HG02610 (cell line): ENCODE data around the gene TMEM39A.

Experiments
- ATAC-seq: cut with Tn5 transposase; IDR thresholded peaks from one replicate; pipeline ENCODE4 v1.9.1; 2021; ENCODE audit warnings: mild to moderate bottlenecking, moderate library complexity; ENCODE audit not compliant: unreplicated experiment

Gene TMEM39A

DNA sequence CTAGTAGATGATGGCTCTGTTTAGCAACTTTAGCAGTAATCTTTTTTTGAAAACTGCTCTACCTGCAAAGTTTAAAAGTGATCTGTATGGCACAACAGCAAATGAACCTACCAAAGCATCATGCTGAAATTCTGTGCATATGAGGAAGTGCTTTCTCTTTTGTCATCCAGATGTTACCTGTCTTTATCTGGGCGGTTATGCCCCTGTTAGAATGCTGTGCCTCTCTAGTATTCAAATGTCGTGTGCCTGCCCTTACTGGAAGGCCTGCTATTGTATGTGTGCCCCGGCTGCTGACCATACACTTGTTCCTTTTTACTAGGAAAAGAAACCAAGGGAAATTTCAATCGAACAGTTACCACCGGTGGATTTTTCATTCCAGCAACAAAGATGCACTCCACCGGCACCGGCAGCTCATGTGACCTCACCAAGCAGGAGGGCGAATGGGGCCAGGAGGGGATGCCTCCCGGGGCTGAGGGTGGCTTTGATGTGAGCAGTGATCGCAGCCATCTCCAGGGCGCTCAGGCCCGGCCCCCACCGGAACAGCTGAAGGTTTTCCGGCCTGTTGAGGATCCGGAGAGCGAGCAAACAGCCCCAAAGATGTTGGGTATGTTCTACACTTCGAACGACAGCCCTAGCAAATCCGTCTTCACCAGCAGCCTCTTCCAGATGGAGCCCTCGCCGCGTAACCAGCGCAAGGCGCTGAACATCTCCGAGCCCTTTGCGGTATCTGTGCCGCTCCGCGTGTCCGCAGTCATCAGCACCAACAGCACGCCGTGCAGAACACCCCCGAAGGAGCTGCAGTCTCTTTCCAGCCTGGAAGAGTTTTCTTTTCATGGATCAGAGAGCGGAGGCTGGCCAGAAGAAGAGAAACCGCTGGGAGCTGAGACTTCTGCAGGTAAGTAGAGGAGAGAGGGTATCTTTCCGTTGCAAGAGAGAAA, 61.6 kb downstream of the TMEM39A start:
- peak; percentile 59 for ATAC-seq

DNA sequence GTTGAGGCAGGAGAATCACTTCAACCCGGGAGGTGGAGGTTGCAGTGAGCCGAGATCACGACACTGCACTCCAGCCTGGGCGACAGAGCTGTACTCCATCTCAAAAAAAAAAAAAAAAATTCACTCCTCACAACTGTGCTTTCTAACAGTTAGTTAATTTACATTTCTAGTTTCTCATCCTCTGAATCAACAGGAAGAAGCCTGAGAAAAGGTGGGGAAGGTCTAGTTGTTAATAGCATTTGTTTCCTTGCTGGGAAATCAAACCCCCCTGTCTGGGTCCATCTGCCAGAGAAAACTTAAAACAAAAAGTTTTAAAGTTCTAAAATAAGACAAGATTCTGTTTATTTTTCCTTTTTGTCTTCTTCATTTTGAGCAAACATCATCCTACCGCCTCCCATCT, 62.3 kb downstream of the TMEM39A start:
- peak; percentile 45 for ATAC-seq

DNA sequence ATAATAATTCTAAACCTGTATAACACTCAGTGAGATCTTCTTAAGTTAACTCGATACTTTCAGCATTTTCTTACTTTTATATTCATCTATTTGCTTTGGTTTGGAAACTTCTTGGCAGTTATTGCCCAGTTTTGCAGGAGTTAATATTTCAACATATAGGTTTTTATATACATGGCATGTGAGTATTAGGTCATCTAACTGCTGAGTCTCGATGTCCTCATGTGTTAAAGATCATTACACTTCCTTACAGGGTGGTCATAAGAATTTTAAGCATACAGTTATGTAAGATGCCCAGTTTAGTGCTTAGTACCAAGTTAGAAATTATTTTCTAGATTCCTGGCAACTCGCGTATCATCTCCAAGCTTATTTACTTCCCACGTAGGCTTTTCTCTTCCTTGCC, 62.9 kb downstream of the TMEM39A start:
- no peak for ATAC-seq

DNA sequence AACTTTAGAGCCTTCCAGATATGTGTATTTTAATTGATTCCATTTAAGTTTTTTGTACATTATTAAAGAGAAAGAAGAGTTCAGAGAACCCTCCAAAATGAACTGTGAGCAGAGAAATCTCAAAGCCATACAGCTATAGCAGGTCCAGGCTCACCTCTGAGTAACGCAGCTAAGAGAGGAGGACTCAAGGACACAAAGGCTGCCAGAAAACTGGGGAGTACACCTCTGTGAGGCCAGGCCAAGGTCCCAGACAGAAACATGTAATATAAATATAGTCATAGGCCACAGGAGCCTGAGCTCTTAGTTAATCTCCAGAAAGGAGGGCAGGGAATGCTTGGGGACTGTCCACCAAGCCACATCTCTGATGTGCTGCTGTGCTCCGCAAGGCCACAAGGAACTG, 66.5 kb downstream of the TMEM39A start:
- no peak for ATAC-seq

DNA sequence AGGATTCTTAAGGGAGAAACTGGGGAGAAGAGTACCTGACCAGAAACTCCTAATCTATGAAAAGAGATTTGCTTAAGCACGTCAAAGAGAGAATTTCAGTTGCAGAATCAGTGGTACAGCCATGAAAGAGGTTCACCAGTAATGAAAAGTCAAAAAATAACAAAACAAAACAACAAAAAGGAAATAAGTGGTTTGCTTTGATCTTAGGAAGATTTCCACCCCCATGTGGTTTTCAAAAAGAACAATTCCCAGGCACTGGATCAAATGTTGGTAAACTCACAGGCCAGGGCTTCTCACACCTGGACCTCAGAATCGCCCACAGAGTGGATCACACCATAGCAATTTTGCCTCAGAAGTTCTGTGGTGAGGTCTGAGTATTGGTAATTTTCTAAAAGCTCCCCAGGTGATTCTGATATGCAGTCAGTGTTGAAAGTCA, 67.5 kb downstream of the TMEM39A start:
- peak; percentile 91 for ATAC-seq

DNA sequence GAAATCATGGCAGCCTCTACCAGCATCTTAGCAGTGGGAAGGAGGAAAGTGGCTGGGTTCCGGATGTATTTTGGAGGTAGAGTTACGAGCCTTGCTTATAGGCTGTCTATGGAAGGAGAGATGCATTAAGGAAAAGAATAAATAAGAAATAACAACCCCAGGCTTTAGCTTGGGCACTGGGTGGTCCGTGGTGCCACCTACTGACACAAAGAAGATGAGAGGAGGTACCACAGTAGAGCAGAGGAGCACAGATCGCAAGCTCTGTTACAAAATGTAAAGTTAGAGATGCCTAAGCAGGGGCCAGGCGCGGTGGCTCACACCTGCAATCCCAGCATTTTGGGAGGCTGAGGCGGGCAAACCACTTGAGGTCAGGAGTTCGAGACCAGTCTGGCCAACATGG, 74.8 kb downstream of the TMEM39A start:
- ATAC-seq, result no peak

DNA sequence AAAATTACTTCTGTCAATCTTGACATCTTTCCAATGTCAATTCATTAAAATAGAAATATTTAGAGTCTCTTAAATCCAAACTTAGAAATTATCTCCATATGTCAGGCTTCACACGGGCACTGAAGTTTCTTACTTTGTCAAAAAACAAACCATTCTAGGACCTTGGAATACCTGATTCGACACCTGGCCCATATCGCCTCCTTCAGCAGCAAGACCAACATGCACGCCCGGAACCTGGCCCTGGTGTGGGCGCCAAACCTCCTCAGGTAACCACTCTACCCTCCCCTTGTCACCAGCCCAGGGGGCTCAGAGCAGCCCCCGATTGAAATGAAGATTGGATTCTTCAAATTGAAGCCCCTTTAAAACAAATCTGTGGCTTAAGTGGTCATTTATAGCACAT, 81.3 kb downstream of the TMEM39A start:
- ATAC-seq, result no peak

DNA sequence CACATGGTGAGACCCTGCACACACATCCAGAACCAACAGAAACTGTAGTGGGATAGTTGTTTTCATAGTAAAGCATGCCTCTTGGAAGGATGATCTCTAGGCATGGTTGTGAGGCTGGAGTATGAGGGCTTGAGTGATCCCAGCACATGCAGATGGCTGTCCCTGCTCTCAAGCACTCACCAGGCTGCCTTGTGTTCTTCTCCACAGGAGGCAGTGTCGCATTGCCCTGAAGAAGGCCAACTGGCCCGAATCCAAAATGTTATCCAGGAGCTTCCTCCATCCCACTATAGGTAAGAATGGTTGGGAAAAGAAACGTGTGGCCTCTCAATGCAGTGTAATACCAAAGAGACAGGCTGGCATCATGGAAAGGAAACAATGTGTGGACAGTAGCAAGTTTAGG, 82.7 kb downstream of the TMEM39A start:
- ATAC-seq, result no peak
